A549 (cell line): Measurements from ENCODE around the gene ACTR1B. TPM values are rescaled to one million over a fixed set of nuclear protein-coding genes. Genes with fewer than 3 reads are reported as not detected.
"Not testable (repeated sequence)": the region's sequence is repeated elsewhere in the genome, so short reads cannot be mapped to it uniquely, and the experiment has no call there.

Experiments
- ATAC-seq, 2 experiments: fragments of 200-7000 bp in 1 of 2; fragments of >200 bp in 1 of 2; cut with Nextera tagmentation in 1 of 2; cut with Tn5 transposase in 1 of 2; 3 replicates each; pipeline versions ENCODE4 v1.8.0 to v1.9.1; 2018 to 2020; ENCODE audit warnings: mild to moderate bottlenecking in 1 of 2, moderate library complexity in 1 of 2
- CTCF ChIA-PET: fragments of 300-600 bp; sonication (Branson Sonifier 250); formaldehyde crosslinking; extraction: SDS; loops from one replicate; lab custom pipeline; 2021; ENCODE audit warnings: antibody characterized with exemption, inconsistent platforms; lab: Yijun Ruan, JAX
- POLR2A ChIA-PET: fragments of 350-600 bp; formaldehyde crosslinking; extraction: SDS; loops from one replicate; lab custom pipeline; 2021; ENCODE audit warnings: antibody characterized with exemption, inconsistent platforms; lab: Yijun Ruan, JAX
- DNase-seq, 2 experiments: peaks; one replicate each; pipeline versions ENCODE4 v3.0.0 to v3.0.0-alpha.2; 2011 to 2016; ENCODE audit warnings: low read depth in 1 of 2, low spot score in 1 of 2
- FAIRE-seq: peaks from 2 replicates; lab custom pipeline; 2011; peaks lifted over from hg19 to GRCh38; lab: Jason Lieb, UNC
- H3K27ac ChIP-seq, 2 experiments: fragments of >200 bp; sonication (Bioruptor Twin); formaldehyde crosslinking; 3 replicates each; pipeline ENCODE4 v1.5.1; 2016 to 2017
- H3K4me1 ChIP-seq: fragments of >200 bp; sonication (Bioruptor Twin); formaldehyde crosslinking; 3 replicates; pipeline ENCODE4 v1.6.1; 2016
- H3K4me2 ChIP-seq: fragments of >200 bp; sonication (Bioruptor Twin); formaldehyde crosslinking; 3 replicates; pipeline ENCODE4 v1.6.1; 2016
- H3K4me3 ChIP-seq: fragments of >200 bp; sonication (Bioruptor Twin); formaldehyde crosslinking; 3 replicates; pipeline ENCODE4 v1.5.1; 2016
- H3K9me3 ChIP-seq: fragments of >200 bp; sonication (Bioruptor Twin); formaldehyde crosslinking; 3 replicates; pipeline ENCODE4 v1.6.1; 2016
- CHD4 ChIP-seq: fragments of 200-600 bp; sonication (generic); IDR thresholded peaks from 2 replicates; pipeline ENCODE4 v1.6.1; 2016; ENCODE audit warnings: antibody characterized with exemption, mild to moderate bottlenecking, borderline replicate concordance
- E2F6 ChIP-seq: IDR thresholded peaks from 2 replicates; pipeline ENCODE4 v1.6.1; 2012; ENCODE audit warnings: low read depth, borderline replicate concordance
- EHF ChIP-seq: fragments of 250-450 bp; sonication (Bioruptor Pico); IDR thresholded peaks from 2 replicates; pipeline ENCODE4 v1.5.0; 2020; ENCODE audit warnings: mild to moderate bottlenecking
- FOXS1 ChIP-seq: fragments of 250-450 bp; sonication (Bioruptor Pico); IDR thresholded peaks from 2 replicates; pipeline ENCODE4 v1.5.0; 2020; ENCODE audit warnings: mild to moderate bottlenecking, moderate library complexity
- GATA3 ChIP-seq: IDR thresholded peaks from 2 replicates; pipeline ENCODE4 v1.6.1; 2012; ENCODE audit warnings: borderline replicate concordance
- KDM5A ChIP-seq: fragments of 200-600 bp; sonication (generic); IDR thresholded peaks from 2 replicates; pipeline ENCODE4 v1.6.1; 2016; ENCODE audit warnings: antibody characterized with exemption, mild to moderate bottlenecking
- MYC ChIP-seq: IDR thresholded peaks from 2 replicates; pipeline ENCODE4 v1.6.1; 2012; ENCODE audit warnings: mild to moderate bottlenecking, inconsistent platforms, low read length, improper control_type of control experiment, borderline replicate concordance
- NPAS2 ChIP-seq: fragments of 250-450 bp; sonication (Bioruptor Pico); IDR thresholded peaks from 2 replicates; pipeline ENCODE4 v1.8.0; 2022; ENCODE audit warnings: mild to moderate bottlenecking, moderate library complexity, borderline replicate concordance
- POLR2A ChIP-seq: IDR thresholded peaks from 2 replicates; pipeline ENCODE4 v1.6.1; 2012; ENCODE audit warnings: mild to moderate bottlenecking, low read length
- RARB ChIP-seq: fragments of 250-450 bp; sonication (Bioruptor Pico); IDR thresholded peaks from 2 replicates; pipeline ENCODE4 v1.8.0; 2021; ENCODE audit warnings: mild to moderate bottlenecking, moderate library complexity
- SMC3 ChIP-seq: fragments of >200 bp; sonication (Bioruptor Twin); formaldehyde crosslinking; IDR thresholded peaks from 3 replicates; pipeline ENCODE4 v1.6.1; 2018; ENCODE audit warnings: inconsistent platforms
- ZC3H11A ChIP-seq: fragments of 450-650 bp; IDR thresholded peaks from 2 replicates; pipeline ENCODE4 v1.6.1; 2014; ENCODE audit warnings: antibody characterized with exemption, mild to moderate bottlenecking
- ZNF302 ChIP-seq: fragments of 250-450 bp; sonication (Bioruptor Pico); IDR thresholded peaks from 2 replicates; pipeline ENCODE4 v1.9.0; 2021; ENCODE audit warnings: inconsistent platforms, mild to moderate bottlenecking, moderate library complexity
- ZSCAN20 ChIP-seq: fragments of 250-450 bp; sonication (Bioruptor Pico); IDR thresholded peaks from 2 replicates; pipeline ENCODE4 v1.8.0; 2022; ENCODE audit warnings: mild to moderate bottlenecking, moderate library complexity
- WGBS: methylation state at CpG from one replicate; pipeline ENCODE4 v1.1.6; 2017; ENCODE audit errors: missing lambda C conversion rate; 5-methylcytosine and 5-hydroxymethylcytosine counted together
- polyA plus RNA-seq, 4 experiments: library from polyadenylated mRNA; depleted of rRNA in 3 of 4; stranded (reverse); fragments of >200 nt; fragmentation: RNase III in 1 of 4; extraction: RNeasy Plus Mini Kit Qiagen cat#74134 plus additional on column Dnase treatment in 1 of 4; gene quantifications; 2 replicates in 3 of 4; 3 replicates in 1 of 4; pipeline ENCODE4 v1.2.3, GENCODE V29; 2011 to 2017
- small RNA-seq, 6 experiments: library from RNA; depleted of rRNA; stranded (forward); fragments of <200 nt; gene quantifications; one replicate each; pipeline ENCODE3, GENCODE V24; 2012
- TF ChIP-seq, protein P1 (sequence below): fragments of 150-350 bp; IDR thresholded peaks from 2 replicates; pipeline ENCODE4 v1.6.1; 2014; ENCODE audit warnings: low read depth, mild to moderate bottlenecking, low read length

ACTR1B gene
- polyA plus RNA-seq, 2 of the 4 experiments (the other 2 are of a cell fraction), result 24.7 to 37.6 TPM

- H3K4me1 ChIP-seq, result no peaks in the 10 kb centered on the region
- no peak for TF ChIP-seq EHF (CRISPR knock-in tag)
- TF ChIP-seq FOXS1, result no peak
- TF ChIP-seq, protein P1, sequence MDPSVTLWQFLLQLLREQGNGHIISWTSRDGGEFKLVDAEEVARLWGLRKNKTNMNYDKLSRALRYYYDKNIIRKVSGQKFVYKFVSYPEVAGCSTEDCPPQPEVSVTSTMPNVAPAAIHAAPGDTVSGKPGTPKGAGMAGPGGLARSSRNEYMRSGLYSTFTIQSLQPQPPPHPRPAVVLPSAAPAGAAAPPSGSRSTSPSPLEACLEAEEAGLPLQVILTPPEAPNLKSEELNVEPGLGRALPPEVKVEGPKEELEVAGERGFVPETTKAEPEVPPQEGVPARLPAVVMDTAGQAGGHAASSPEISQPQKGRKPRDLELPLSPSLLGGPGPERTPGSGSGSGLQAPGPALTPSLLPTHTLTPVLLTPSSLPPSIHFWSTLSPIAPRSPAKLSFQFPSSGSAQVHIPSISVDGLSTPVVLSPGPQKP, result no peak
- TF ChIP-seq GATA3, result no peak
- TF ChIP-seq ZNF302 (CRISPR knock-in tag), result no peak
- TF ChIP-seq ZC3H11A, result no peak
- TF ChIP-seq NPAS2 (CRISPR knock-in tag), result no peak
- no peak for TF ChIP-seq ZSCAN20
- TF ChIP-seq KDM5A, result no peak
- no peak for TF ChIP-seq MYC
- TF ChIP-seq RARB (CRISPR knock-in tag), result no peak
- TF ChIP-seq SMC3, result no peak
- TF ChIP-seq CHD4, result no peak
- no peak for TF ChIP-seq POLR2A
- no peak for TF ChIP-seq E2F6
- H3K4me2 ChIP-seq, result no peak overlapping the region
- DNase-seq (no peak), ATAC-seq (no peak), FAIRE-seq (no peak)
- no peak overlapping the region for H3K4me3 ChIP-seq
- WGBS, result no CpG with 5 or more reads among the region's 6 CpGs
- no peaks in the 10 kb centered on the region for H3K9me3 ChIP-seq
- ChIA-PET POLR2A (no interaction called here), CTCF (no interaction called here)
- no peak overlapping the region for H3K27ac ChIP-seq
Measured at GRCh38 chr2:97617911-97618310, 45.9 kb downstream of the ACTR1B start.

- POLR2A ChIA-PET, result not testable (repeated sequence)
- no CpG with 5 or more reads among the region's 8 CpGs for WGBS
Measured at GRCh38 chr2:97615746-97616145, 48.1 kb downstream of the ACTR1B start.

DNA sequence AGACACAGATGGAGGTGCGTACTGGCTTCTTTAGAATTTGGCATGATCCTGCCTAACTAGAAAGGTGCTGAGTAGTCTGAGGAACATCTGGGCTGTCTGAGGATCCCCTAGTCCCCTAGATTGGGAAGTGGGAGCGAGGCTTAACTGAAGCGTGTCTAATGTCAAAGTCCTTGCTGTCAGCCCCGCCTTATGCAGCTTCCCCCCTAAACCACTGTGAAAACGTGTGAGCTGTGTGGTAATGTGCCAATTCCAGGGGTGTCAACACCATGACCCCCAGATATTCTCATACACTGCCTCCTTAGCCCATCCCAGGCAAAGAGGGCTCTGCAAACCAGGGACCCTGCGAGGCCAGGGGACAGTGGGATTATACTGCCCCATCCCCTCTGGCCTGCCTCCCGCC lies 51.9 kb downstream of the ACTR1B start:
- no CpG with 5 or more reads among the region's 7 CpGs for WGBS
- POLR2A ChIA-PET, H3K4me2 ChIP-seq, H3K27ac ChIP-seq, ATAC-seq, DNase-seq, H3K4me3 ChIP-seq, H3K9me3 ChIP-seq, CTCF ChIA-PET, H3K4me1 ChIP-seq, FAIRE-seq: not testable (repeated sequence)

More at GRCh38 chr2:97615746-97616145, 48.1 kb downstream of the ACTR1B start:
- DNase-seq, H3K4me3 ChIP-seq, H3K4me2 ChIP-seq, H3K27ac ChIP-seq, CTCF ChIA-PET, FAIRE-seq, H3K9me3 ChIP-seq, H3K4me1 ChIP-seq: not testable (repeated sequence)
- ATAC-seq, result peak; percentile 11 to 69; a peak in 3 of 6 replicates

DNA sequence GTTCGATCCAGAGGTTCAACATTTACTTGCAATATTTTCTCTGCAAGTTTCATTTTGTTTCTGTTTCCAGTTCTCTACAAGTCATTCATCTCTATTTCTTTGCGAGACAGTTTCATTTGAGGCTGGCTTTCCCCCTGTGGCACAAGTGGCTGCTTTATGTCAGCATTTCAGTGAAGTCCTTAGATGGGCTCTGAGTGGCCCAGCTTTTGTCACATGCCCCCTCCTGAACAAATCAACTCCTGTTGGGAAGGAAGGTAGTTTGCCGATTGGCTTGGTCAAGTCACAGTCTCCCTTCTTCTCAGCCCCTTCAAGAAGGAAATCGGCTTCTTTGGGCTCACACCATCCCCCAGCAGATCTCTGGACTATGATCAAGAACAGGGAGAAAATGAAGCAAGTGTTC lies 55.1 kb downstream of the ACTR1B start:
- H3K4me2 ChIP-seq, H3K9me3 ChIP-seq, DNase-seq, CTCF ChIA-PET, FAIRE-seq, POLR2A ChIA-PET, H3K4me1 ChIP-seq, H3K27ac ChIP-seq, H3K4me3 ChIP-seq: not testable (repeated sequence)
- WGBS, result 27% methylated on average over 4 of the region's 4 CpGs
- ATAC-seq, result 0 out of 6 replicates have a peak, but pooled peaks of 1 of the 2 experiments have one; percentile 28

Small RNA genes within 50 kb of the gene (small RNA-seq; reads per million reads assigned to genes)
- gene RNU4-8P, result 0 to 0.86 (median 0) reads per million in 6 experiments

Other genes starting within 250 kb of the ACTR1B start
- gene ANKRD36B, start 74.2 kb downstream of the ACTR1B start, polyA plus RNA-seq (2011; rRNA removed), result 10.8 and 13.9 TPM in 2 replicates
- 3.0 to 3.9 TPM (median 3.5 TPM) in 3 replicates for gene ANKRD36B, start 74.2 kb downstream of the ACTR1B start, polyA plus RNA-seq (2017; fragmentation: RNase III; extraction: RNeasy Plus Mini Kit Qiagen cat#74134 plus additional on column Dnase treatment)
- gene COX5B, start 18.0 kb downstream of the ACTR1B start, polyA plus RNA-seq (2011; rRNA removed), result 332 and 343 TPM in 2 replicates
- 341 to 372 TPM (median 353 TPM) in 3 replicates for gene COX5B, start 18.0 kb downstream of the ACTR1B start, polyA plus RNA-seq (2017; fragmentation: RNase III; extraction: RNeasy Plus Mini Kit Qiagen cat#74134 plus additional on column Dnase treatment)
- 2.3 and 2.7 TPM in 2 replicates for gene C2orf92, start 5.7 kb upstream of the ACTR1B start, polyA plus RNA-seq (2011; rRNA removed)
- gene C2orf92, start 5.7 kb upstream of the ACTR1B start, polyA plus RNA-seq (2017; fragmentation: RNase III; extraction: RNeasy Plus Mini Kit Qiagen cat#74134 plus additional on column Dnase treatment), result 1.1 to 1.9 TPM (median 1.8 TPM) in 3 replicates
- gene ZAP70, start 49.5 kb upstream of the ACTR1B start, polyA plus RNA-seq (2011; rRNA removed), result 0.04 TPM in 1 of 2 replicates, not detected in the other
- gene ZAP70, start 49.5 kb upstream of the ACTR1B start, polyA plus RNA-seq (2017; fragmentation: RNase III; extraction: RNeasy Plus Mini Kit Qiagen cat#74134 plus additional on column Dnase treatment), result 0.08 to 0.10 TPM (median 0.09 TPM) in 3 replicates